Ammon's horn (tissue), 1 donor: Measurements from ENCODE around the gene ALPG.

Experiments used
- DNase-seq: peaks from one replicate; pipeline ENCODE4 v3.0.0-alpha.2; 2016; ENCODE audit warnings: low spot score

Gene ALPG

GRCh38 chr2:232458661-232459418 lies 52.2 kb downstream of the ALPG start:
- DNase-seq, result no peak

- DNase-seq, result no peak
Observed at GRCh38 chr2:232459419-232460035, 52.9 kb downstream of the ALPG start.

DNA sequence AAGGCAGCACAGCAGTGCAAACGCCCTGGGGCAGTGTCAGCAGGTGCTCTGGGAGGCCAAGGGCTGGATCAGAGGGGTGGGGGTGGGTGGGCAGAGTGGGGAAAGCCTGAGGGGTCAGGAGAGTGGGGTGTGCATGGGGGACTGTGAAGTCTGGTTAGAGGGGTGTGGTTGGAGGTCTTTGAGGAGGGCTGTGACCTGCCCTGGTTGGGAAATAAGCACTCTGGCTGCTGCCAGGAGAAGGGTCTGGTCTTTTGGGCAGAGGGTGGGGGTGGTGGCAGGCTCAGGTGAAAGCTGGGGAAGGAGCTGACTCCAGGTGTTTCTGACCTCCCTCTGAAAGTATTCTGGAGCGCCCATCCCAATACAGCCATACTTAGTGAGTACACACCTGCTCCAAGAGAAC lies 53.5 kb downstream of the ALPG start:
- DNase-seq, result no peak
